Adrenal gland (tissue), 12 donors: Measurements from ENCODE around the gene NEK2. TPM values are rescaled to one million over a fixed set of nuclear protein-coding genes. Genes with fewer than 3 reads are reported as not detected.

Experiments used
- DNase-seq, 7 donors: peaks; one replicate each; pipeline ENCODE4 v3.0.0-alpha.2; 2019 to 2020
- H3K27ac ChIP-seq, 5 donors: fragments of 200-600 bp; sonication (generic) in 4 of 5; 1 replicate in 3 of 5; 2 replicates in 2 of 5; pipeline versions ENCODE4 v1.5.1 to v1.8.0; 2016 to 2020; ENCODE audit warnings: mild to moderate bottlenecking in 1 of 5
- H3K27me3 ChIP-seq: fragments of 200-600 bp; 2 replicates; pipeline ENCODE4 v1.8.0; 2021
- H3K36me3 ChIP-seq, 2 donors: fragments of 200-600 bp; replicated peaks in 1 of 2; 1 replicate in 1 of 2; 2 replicates in 1 of 2; pipeline versions ENCODE4 v1.5.1 to v1.8.0; 2018 to 2022
- H3K4me1 ChIP-seq, 2 donors: fragments of 200-600 bp; replicated peaks in 1 of 2; 1 replicate in 1 of 2; 2 replicates in 1 of 2; pipeline versions ENCODE4 v1.5.1 to v1.8.0; 2018 to 2021
- H3K4me3 ChIP-seq, 4 donors: fragments of 200-600 bp; sonication (generic) in 3 of 4; one replicate each; pipeline ENCODE4 v1.5.1; 2016 to 2018
- H3K9me3 ChIP-seq, 3 donors: fragments of 200-600 bp; sonication (generic) in 1 of 3; replicated peaks in 1 of 3; 1 replicate in 2 of 3; 2 replicates in 1 of 3; pipeline versions ENCODE4 v1.5.1 to v1.8.0; 2016 to 2021
- POLR2A ChIP-seq, 2 donors: fragments of 450-650 bp; IDR thresholded peaks; one replicate each; pipeline ENCODE4 v1.6.1; 2017; ENCODE audit warnings: antibody characterized with exemption in 2 of 2, mild to moderate bottlenecking in 2 of 2, moderate library complexity in 1 of 2
- WGBS, 4 donors: extraction: QIAGEN DNeasy Blood & Tissue Kit in 2 of 4; methylation state at CpG; one replicate each; pipeline versions ENCODE4 v1.1.5 to v1.1.7; 2013 to 2017; 5-methylcytosine and 5-hydroxymethylcytosine counted together
- intact Hi-C, 2 donors: fragments of 100-400 bp; cut with DNase I; formaldehyde crosslinking; loops; one replicate each; pipeline versions ENCODE4 v1.14.1 to v1.15.0; 2022 to 2023
- polyA plus RNA-seq, 3 donors: library from polyadenylated mRNA; stranded (reverse); fragments of 200-250 nt in 2 of 3; fragments of 350-450 nt in 1 of 3; fragmentation: Illumina TruSeq in 1 of 3; extraction: RNeasy Lipid Tissue Mini Kit (QIAGEN cat#74804) in 1 of 3; gene quantifications; one replicate each; pipeline ENCODE4 v1.2.3, GENCODE V29; 2013 to 2014
- total RNA-seq, 9 donors: library from RNA; depleted of rRNA in 4 of 9; stranded (reverse); fragments of >200 nt in 4 of 9; fragments of 120-200 nt in 1 of 9; fragmentation: NEBNext Ultra II Directional in 1 of 9; extraction: Animal tissue kit (Norgen Biotek cat#: 25700) in 1 of 9; gene quantifications; one replicate each; pipeline versions ENCODE4 v1.1.0 to v1.2.4, GENCODE V29; 2013 to 2023
- TF ChIP-seq, protein P1 (sequence below), 6 experiments: fragments of 450-650 bp in 4 of 6; fragments of 200-600 bp in 2 of 6; sonication (generic) in 1 of 6; IDR thresholded peaks; 1 replicate in 5 of 6; 2 replicates in 1 of 6; pipeline versions ENCODE4 v1.5.1 to v1.8.0; 2016 to 2021; ENCODE audit warnings: antibody characterized with exemption in 6 of 6, mild to moderate bottlenecking in 2 of 6, moderate library complexity in 1 of 6
- donor health status: healthy with polysubstance abuse.
- donor health status: Bipolar disorder and iron deficiency.
- donor health status: DM: yes; HTN: yes; CAD: no.
- donor health status: DM: no; HTN: no; CAD: no.
- donor health status: DM: no; HTN: no; CAD: no.
- donor health status: DM: yes; HTN: yes; CAD: no.

The NEK2 gene
- total and polyA plus RNA-seq, 12 donors = 0.08 to 19.9 (median 0.95) TPM

DNA sequence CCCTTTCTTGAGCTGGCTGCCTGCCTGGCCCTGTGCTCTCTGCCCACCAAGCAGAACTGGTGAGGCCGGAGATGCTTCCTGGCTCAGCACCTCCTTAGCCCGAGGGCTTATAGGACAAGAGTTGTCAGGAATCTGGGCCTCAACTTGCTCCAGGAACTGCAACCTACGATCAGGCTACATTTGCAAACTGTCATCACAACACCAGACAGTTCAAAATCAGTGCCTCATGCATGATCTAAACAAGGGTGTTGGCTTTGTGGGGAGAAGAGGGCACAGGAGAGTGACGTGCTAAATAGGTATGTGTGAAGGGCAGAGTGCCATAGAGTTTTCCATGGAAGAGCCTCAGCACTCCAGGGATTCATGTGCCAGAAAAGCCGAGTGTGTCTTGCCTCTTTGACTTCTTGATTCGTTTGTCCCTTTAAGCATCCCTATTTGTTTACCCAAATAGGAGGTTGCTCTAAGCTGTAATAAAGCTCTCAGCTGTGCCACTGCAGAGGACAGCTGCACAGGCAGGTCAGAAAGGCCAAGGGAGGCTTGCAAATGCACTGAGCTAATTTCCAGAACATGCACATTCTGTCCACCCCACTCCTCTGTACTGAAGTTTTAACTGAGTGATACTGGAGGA is 30.2 kb upstream of the NEK2 start:
- 67 to 78% (median 73%) methylated on average over 6 of the region's 6 CpGs for WGBS, 4 donors
- no peak overlapping the region for H3K27ac ChIP-seq
- no peaks in the 10 kb centered on the region for H3K9me3 ChIP-seq
- H3K4me1 ChIP-seq = no peaks in the 10 kb centered on the region
- DNase-seq = no peak
- intact Hi-C loops = no loop called here
- no peaks in the 10 kb centered on the region for H3K36me3 ChIP-seq
- TF ChIP-seq, protein P1, sequence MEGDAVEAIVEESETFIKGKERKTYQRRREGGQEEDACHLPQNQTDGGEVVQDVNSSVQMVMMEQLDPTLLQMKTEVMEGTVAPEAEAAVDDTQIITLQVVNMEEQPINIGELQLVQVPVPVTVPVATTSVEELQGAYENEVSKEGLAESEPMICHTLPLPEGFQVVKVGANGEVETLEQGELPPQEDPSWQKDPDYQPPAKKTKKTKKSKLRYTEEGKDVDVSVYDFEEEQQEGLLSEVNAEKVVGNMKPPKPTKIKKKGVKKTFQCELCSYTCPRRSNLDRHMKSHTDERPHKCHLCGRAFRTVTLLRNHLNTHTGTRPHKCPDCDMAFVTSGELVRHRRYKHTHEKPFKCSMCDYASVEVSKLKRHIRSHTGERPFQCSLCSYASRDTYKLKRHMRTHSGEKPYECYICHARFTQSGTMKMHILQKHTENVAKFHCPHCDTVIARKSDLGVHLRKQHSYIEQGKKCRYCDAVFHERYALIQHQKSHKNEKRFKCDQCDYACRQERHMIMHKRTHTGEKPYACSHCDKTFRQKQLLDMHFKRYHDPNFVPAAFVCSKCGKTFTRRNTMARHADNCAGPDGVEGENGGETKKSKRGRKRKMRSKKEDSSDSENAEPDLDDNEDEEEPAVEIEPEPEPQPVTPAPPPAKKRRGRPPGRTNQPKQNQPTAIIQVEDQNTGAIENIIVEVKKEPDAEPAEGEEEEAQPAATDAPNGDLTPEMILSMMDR (IDR thresholded peaks at IDR 0.05) = no peak
- TF ChIP-seq POLR2A (IDR thresholded peaks at IDR 0.05) = no peak
- H3K4me3 ChIP-seq = no peak overlapping the region
- no peaks in the 10 kb centered on the region for H3K27me3 ChIP-seq

DNA sequence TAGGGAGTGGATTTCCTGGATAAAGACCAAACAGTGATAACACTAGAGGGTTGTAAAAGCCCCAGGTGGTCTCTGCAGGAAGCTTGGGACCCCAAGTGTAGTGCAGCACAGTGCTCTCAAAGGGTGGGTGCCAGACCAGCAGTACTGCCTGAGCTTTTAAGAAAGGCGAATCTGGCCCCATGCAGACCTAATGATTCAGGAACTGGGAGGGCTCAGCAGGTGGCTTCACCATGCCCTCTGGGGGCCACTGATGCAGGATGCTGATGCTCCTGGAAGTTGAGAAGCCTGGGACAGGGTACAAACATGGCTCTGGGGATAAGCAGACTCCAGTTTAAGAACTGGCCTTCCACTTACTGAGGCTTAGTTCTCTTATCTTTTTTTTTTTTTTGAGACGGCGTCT is 29.1 kb upstream of the NEK2 start:
- no peaks in the 10 kb centered on the region for H3K27me3 ChIP-seq
- no peaks in the 10 kb centered on the region for H3K4me1 ChIP-seq
- no peaks in the 10 kb centered on the region for H3K9me3 ChIP-seq
- intact Hi-C loops = no loop called here
- no peak for DNase-seq
- no peaks in the 10 kb centered on the region for H3K36me3 ChIP-seq
- no peak for TF ChIP-seq POLR2A (IDR thresholded peaks at IDR 0.05)
- TF ChIP-seq, protein P1 (IDR thresholded peaks at IDR 0.05) = no peak
- H3K4me3 ChIP-seq = no peak overlapping the region
- H3K27ac ChIP-seq = no peak overlapping the region
- WGBS, 4 donors = 89 to 98% (median 96%) methylated on average over 3 of the region's 3 CpGs

DNA sequence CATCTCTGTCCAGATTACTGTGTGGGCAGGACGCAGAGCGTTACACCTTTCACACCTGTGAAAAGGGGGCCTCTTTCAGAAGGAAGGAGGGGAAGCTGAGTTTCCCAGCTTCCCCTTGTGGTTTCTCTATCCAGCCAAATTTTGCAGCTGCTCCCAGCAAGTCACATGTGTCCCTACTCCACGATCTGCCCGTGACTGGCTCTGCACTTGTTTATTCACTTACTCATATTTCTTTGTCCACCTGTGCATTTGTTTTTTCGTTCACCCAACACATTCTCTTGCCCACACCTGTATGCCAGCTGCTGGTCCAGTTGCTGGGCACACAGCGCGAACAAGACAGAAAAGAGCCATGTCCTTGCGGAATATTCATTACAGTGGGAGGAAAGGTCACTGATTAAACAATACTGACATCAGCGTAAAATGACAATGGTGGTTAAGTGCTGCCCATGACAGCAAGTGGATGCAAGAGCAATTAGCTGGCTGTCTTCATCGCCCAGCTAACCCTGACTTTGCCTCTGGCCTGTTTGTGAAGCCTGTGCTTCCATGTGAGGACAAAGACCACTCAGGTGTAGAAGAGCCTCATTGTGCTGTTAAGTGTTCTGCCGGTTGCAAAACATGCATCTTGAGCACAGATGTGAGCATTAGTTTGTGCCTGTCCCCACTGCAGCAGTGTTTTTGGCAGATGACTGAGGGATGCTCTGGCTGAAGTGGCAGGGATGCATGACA is 28.6 kb upstream of the NEK2 start:
- Histone ChIP-seq H3K36me3 (no peaks in the 10 kb centered on the region), H3K4me1 (no peaks in the 10 kb centered on the region), H3K9me3 (no peaks in the 10 kb centered on the region), H3K27ac (no peak overlapping the region), H3K27me3 (no peaks in the 10 kb centered on the region), H3K4me3 (no peak overlapping the region)
- no peak for TF ChIP-seq POLR2A (IDR thresholded peaks at IDR 0.05)
- TF ChIP-seq, protein P1 (IDR thresholded peaks at IDR 0.05) = no peak
- 74 to 84% (median 83%) methylated on average over 11 of the region's 11 CpGs for WGBS, 4 donors
- no peak for DNase-seq
- intact Hi-C loops = no loop called here

DNA sequence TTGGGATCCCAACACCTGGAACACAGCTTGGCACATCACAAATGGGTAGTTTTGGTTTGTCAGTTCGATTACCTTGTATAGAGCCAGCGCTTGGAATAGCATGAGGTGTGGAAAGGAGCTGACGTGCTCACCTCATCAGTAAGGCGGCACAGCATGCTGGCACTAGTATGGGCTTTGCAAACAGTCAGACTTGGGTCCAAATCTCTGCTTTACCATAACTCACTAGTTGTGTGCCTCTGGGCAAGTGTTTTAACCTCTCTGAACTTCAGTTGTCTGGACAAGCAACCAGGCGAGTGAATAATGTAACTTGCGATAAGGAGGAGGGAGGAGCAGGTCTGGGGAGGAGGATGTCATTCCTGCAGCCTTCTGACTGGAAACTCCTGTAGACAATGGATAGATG is 26.3 kb upstream of the NEK2 start:
- no peaks in the 10 kb centered on the region for H3K9me3 ChIP-seq
- H3K36me3 ChIP-seq = no peaks in the 10 kb centered on the region
- WGBS, 4 donors = 87 to 91% (median 87%) methylated on average over 6 of the region's 6 CpGs
- no peaks in the 10 kb centered on the region for H3K27me3 ChIP-seq
- no peaks in the 10 kb centered on the region for H3K4me1 ChIP-seq
- no peak for DNase-seq
- intact Hi-C loops = no loop called here
- H3K4me3 ChIP-seq = no peak overlapping the region
- H3K27ac ChIP-seq = no peak overlapping the region
- TF ChIP-seq POLR2A (IDR thresholded peaks at IDR 0.05) = no peak
- TF ChIP-seq, protein P1 (IDR thresholded peaks at IDR 0.05) = no peak
